ENCODE data around the gene ITGAX.

DNA sequence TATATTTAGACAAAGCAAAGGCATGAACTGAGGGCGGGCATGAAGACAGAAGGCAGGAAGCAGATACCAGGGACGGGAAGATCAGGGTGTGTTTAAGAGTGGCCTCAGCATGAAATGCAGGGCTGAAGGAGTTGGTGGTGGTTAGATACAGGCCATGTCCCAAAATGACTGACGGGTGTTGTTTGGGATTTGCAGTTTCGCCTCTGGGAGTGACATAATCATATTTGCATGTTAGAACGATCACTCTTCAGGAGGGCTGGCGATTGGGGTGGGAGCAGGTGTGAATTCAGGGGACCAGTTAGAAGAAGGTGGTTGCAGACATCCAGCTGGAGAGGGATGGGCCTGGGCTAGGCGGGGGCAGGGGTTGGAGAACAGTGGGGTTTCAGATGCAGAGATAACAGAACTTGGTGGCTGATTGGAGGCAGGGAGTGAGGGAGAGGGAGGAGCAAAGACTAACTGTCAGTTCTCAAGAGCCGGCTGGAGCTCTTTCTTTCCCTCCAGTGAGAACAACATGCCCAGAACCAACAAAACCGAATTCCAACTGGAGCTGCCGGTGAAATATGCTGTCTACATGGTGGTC is 27.2 kb upstream of the ITGAX start:
- TF ChIP-seq, protein P1, sequence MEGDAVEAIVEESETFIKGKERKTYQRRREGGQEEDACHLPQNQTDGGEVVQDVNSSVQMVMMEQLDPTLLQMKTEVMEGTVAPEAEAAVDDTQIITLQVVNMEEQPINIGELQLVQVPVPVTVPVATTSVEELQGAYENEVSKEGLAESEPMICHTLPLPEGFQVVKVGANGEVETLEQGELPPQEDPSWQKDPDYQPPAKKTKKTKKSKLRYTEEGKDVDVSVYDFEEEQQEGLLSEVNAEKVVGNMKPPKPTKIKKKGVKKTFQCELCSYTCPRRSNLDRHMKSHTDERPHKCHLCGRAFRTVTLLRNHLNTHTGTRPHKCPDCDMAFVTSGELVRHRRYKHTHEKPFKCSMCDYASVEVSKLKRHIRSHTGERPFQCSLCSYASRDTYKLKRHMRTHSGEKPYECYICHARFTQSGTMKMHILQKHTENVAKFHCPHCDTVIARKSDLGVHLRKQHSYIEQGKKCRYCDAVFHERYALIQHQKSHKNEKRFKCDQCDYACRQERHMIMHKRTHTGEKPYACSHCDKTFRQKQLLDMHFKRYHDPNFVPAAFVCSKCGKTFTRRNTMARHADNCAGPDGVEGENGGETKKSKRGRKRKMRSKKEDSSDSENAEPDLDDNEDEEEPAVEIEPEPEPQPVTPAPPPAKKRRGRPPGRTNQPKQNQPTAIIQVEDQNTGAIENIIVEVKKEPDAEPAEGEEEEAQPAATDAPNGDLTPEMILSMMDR (IDR thresholded peaks at IDR 0.05) = no peak
- no peak for TF ChIP-seq POLR2A (IDR thresholded peaks at IDR 0.05)
